Measurements from ENCODE around the gene MDM2.
A peak's percentile ranks its signal among the peaks of the same experiment; 100 is the strongest.
"Not testable (repeated sequence)": the region's sequence is repeated elsewhere in the genome, so short reads cannot be mapped to it uniquely, and the experiment has no call there.

Gene MDM2

GRCh38 chr12:68837215-68837614 is 29.2 kb downstream of the MDM2 start:
- DNase-seq (ENCODE audit: low spot score in 2 of 2) (no peak), ATAC-seq (ENCODE audit: low read depth) (no peak)
- H3K4me3 Mint-ChIP-seq = no peak overlapping the region
- H3K4me1 Mint-ChIP-seq = peaks cover 2% of the 10 kb centered on the region
- peaks cover 22% of the 10 kb centered on the region for H3K36me3 Mint-ChIP-seq
- H3K27me3 Mint-ChIP-seq = no peaks in the 10 kb centered on the region
- no peaks in the 10 kb centered on the region for H3K9me3 Mint-ChIP-seq
- H3K27ac Mint-ChIP-seq = no peak overlapping the region

- Mint-ChIP-seq H3K9me3 (no peaks in the 10 kb centered on the region), H3K4me1 (peaks cover 2% of the 10 kb centered on the region), H3K27me3 (no peaks in the 10 kb centered on the region), H3K4me3 (no peak overlapping the region), H3K27ac (peak overlapping the region; percentile 6), H3K36me3 (peaks cover 22% of the 10 kb centered on the region)
- DNase-seq (ENCODE audit: low spot score in 2 of 2) (no peak), ATAC-seq (ENCODE audit: low read depth) (no peak)
Measured at GRCh38 chr12:68838046-68838886, 30.3 kb downstream of the MDM2 start.

GRCh38 chr12:68839183-68840147 is 31.5 kb downstream of the MDM2 start:
- ATAC-seq (ENCODE audit: low read depth) = no peak
- DNase-seq (ENCODE audit: low spot score in 2 of 2) = no peak
- Mint-ChIP-seq H3K9me3 (no peaks in the 10 kb centered on the region), H3K4me3 (no peak overlapping the region), H3K27ac (no peak overlapping the region), H3K4me1 (peaks cover 2% of the 10 kb centered on the region), H3K27me3 (no peaks in the 10 kb centered on the region), H3K36me3 (peaks cover 22% of the 10 kb centered on the region)

- not testable (repeated sequence) for H3K27ac Mint-ChIP-seq; DNase-seq (ENCODE audit: low spot score in 2 of 2); H3K27me3 Mint-ChIP-seq; H3K4me1 Mint-ChIP-seq; H3K9me3 Mint-ChIP-seq; ATAC-seq (ENCODE audit: low read depth); H3K4me3 Mint-ChIP-seq
- peaks cover 15% of the 10 kb centered on the region for H3K36me3 Mint-ChIP-seq
Measured at GRCh38 chr12:68841175-68841574, 33.2 kb downstream of the MDM2 start.

GRCh38 chr12:68841717-68842116 is 33.7 kb downstream of the MDM2 start:
- no peak overlapping the region for H3K4me3 Mint-ChIP-seq
- peaks cover 13% of the 10 kb centered on the region for H3K36me3 Mint-ChIP-seq
- no peak overlapping the region for H3K27ac Mint-ChIP-seq
- H3K9me3 Mint-ChIP-seq = no peaks in the 10 kb centered on the region
- no peak for DNase-seq (ENCODE audit: low spot score in 2 of 2)
- H3K4me1 Mint-ChIP-seq = peaks cover 2% of the 10 kb centered on the region
- no peak for ATAC-seq (ENCODE audit: low read depth)
- H3K27me3 Mint-ChIP-seq = no peaks in the 10 kb centered on the region

GRCh38 chr12:68842123-68842522 is 34.1 kb downstream of the MDM2 start:
- Mint-ChIP-seq H3K4me1 (peaks cover 2% of the 10 kb centered on the region), H3K4me3 (no peak overlapping the region), H3K36me3 (peaks cover 13% of the 10 kb centered on the region), H3K9me3 (no peaks in the 10 kb centered on the region), H3K27me3 (no peaks in the 10 kb centered on the region), H3K27ac (no peak overlapping the region)
- DNase-seq (ENCODE audit: low spot score in 2 of 2) = no peak
- ATAC-seq (ENCODE audit: low read depth) = no peak

- Mint-ChIP-seq H3K4me1 (peaks cover 2% of the 10 kb centered on the region), H3K9me3 (no peaks in the 10 kb centered on the region), H3K27me3 (no peaks in the 10 kb centered on the region), H3K4me3 (no peak overlapping the region), H3K36me3 (peaks cover 13% of the 10 kb centered on the region), H3K27ac (no peak overlapping the region)
- no peak for DNase-seq (ENCODE audit: low spot score in 2 of 2)
- no peak for ATAC-seq (ENCODE audit: low read depth)
Measured at GRCh38 chr12:68842784-68843567, 35.0 kb downstream of the MDM2 start.

GRCh38 chr12:68844318-68844745 is 36.4 kb downstream of the MDM2 start:
- Mint-ChIP-seq H3K4me1 (no peaks in the 10 kb centered on the region), H3K4me3 (no peak overlapping the region), H3K27ac (no peak overlapping the region), H3K36me3 (peaks cover 5% of the 10 kb centered on the region), H3K9me3 (no peaks in the 10 kb centered on the region), H3K27me3 (no peaks in the 10 kb centered on the region)
- ATAC-seq (ENCODE audit: low read depth) = no peak
- DNase-seq (ENCODE audit: low spot score in 2 of 2) = no peak

GRCh38 chr12:68844788-68845695 is 37.1 kb downstream of the MDM2 start:
- Mint-ChIP-seq H3K36me3 (peaks cover 2% of the 10 kb centered on the region), H3K4me3 (no peak overlapping the region), H3K9me3 (no peaks in the 10 kb centered on the region), H3K4me1 (no peaks in the 10 kb centered on the region), H3K27me3 (no peaks in the 10 kb centered on the region), H3K27ac (no peak overlapping the region)
- ATAC-seq (ENCODE audit: low read depth) (no peak), DNase-seq (ENCODE audit: low spot score in 2 of 2) (no peak)

GRCh38 chr12:68846811-68847210 is 38.8 kb downstream of the MDM2 start:
- Mint-ChIP-seq H3K4me3 (no peak overlapping the region), H3K9me3 (no peaks in the 10 kb centered on the region), H3K4me1 (no peaks in the 10 kb centered on the region), H3K27ac (no peak overlapping the region), H3K36me3 (peaks cover 2% of the 10 kb centered on the region), H3K27me3 (no peaks in the 10 kb centered on the region)
- DNase-seq (ENCODE audit: low spot score in 2 of 2) (no peak), ATAC-seq (ENCODE audit: low read depth) (no peak)

GRCh38 chr12:68850390-68850789 is 42.4 kb downstream of the MDM2 start:
- peaks cover 5% of the 10 kb centered on the region for H3K27me3 Mint-ChIP-seq
- H3K9me3 Mint-ChIP-seq = no peaks in the 10 kb centered on the region
- DNase-seq (ENCODE audit: low spot score in 2 of 2) = no peak
- no peak overlapping the region for H3K4me3 Mint-ChIP-seq
- no peak for ATAC-seq (ENCODE audit: low read depth)
- no peaks in the 10 kb centered on the region for H3K36me3 Mint-ChIP-seq
- no peaks in the 10 kb centered on the region for H3K4me1 Mint-ChIP-seq
- H3K27ac Mint-ChIP-seq = no peak overlapping the region

GRCh38 chr12:68851592-68852306 is 43.8 kb downstream of the MDM2 start:
- H3K4me1 Mint-ChIP-seq = no peaks in the 10 kb centered on the region
- no peaks in the 10 kb centered on the region for H3K36me3 Mint-ChIP-seq
- H3K4me3 Mint-ChIP-seq = no peak overlapping the region
- no peak for DNase-seq (ENCODE audit: low spot score in 2 of 2)
- no peak overlapping the region for H3K27ac Mint-ChIP-seq
- H3K27me3 Mint-ChIP-seq = peaks cover 5% of the 10 kb centered on the region
- H3K9me3 Mint-ChIP-seq = no peaks in the 10 kb centered on the region
- ATAC-seq (ENCODE audit: low read depth) = no peak
